HG03159 (cell line): ENCODE data around the gene RGMA.
"Not testable (repeated sequence)": the region's sequence is repeated elsewhere in the genome, so short reads cannot be mapped to it uniquely, and the experiment has no call there.

ENCODE experiments used
- ATAC-seq: cut with Tn5 transposase; IDR thresholded peaks from one replicate; pipeline ENCODE4 v1.9.1; 2021; ENCODE audit warnings: mild to moderate bottlenecking, moderate library complexity; ENCODE audit not compliant: unreplicated experiment

Gene RGMA

DNA sequence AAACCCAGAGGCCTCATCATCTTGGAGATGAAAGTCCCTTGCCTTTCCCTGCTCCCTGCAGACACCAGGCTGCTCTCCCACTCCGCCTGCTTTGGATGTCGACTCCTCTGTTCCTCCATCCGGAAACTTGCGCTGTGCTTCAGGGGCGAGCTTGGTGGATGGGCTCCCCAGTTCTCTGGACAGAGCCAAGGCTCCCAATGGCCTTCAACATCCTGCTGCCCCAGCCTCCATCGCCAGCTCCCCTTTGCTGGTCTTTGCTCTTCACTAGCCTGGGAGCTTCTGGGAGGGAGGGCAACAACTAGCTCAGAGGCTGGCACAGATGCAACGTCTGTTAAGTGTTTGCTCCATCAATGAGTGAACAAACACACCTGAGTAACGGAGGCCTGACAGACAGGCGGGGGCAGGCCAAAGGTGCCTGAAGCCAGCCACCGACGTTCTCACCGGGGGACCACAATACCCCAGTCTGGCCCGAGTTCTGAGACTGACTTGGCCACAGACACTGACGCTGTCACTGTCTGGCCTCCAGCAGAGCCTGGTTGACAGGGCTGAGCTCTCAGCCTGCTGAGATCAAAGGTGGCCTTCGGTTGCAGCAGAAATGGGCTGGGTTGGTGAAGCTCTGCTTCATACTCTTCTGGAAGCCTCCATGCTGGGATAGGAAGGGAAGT is 39.0 kb downstream of the RGMA start:
- no peak for ATAC-seq

DNA sequence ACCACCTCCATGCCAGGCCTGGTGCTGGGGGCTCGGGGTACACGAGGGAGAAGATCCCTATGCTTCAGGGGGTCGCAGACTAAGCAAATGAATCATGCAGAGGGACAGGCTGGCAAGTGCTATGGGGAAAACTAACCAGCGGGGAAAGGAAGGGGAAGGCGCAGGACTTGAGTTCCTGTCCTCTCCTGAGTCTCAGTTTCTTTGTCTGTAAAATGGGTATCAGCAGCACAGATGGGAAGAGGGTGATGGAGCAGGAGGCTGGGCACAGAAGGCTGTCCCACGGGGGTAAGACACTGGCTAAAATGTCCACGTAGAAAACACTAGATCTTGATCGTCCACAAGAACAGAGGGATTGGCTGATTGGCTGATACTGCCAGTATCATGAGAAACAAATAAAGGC is 39.8 kb downstream of the RGMA start:
- no peak for ATAC-seq

DNA sequence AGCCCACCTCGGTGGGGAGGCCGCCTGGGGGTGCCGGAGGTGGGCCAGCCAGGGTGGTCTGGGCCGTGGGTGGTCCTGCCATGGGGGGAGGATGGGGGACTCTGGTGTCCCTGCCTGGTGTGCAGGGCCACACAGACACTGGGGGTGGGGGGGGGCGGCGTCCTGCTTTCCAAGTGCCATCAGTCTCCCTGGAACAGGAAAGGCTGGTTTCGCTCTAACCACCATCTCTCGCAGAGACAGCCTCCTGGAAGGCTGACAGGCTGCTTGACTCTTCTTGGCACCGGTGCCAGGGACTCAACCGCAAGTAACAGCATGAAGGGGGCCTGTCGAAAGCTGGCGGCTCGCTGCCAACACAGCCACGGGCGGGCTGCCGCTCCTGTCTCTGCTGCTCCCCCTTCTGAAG is 40.3 kb downstream of the RGMA start:
- ATAC-seq = no peak

- ATAC-seq = no peak
These were observed 40.6 kb downstream of the RGMA start for GRCh38 chr15:93048426-93048721.

DNA sequence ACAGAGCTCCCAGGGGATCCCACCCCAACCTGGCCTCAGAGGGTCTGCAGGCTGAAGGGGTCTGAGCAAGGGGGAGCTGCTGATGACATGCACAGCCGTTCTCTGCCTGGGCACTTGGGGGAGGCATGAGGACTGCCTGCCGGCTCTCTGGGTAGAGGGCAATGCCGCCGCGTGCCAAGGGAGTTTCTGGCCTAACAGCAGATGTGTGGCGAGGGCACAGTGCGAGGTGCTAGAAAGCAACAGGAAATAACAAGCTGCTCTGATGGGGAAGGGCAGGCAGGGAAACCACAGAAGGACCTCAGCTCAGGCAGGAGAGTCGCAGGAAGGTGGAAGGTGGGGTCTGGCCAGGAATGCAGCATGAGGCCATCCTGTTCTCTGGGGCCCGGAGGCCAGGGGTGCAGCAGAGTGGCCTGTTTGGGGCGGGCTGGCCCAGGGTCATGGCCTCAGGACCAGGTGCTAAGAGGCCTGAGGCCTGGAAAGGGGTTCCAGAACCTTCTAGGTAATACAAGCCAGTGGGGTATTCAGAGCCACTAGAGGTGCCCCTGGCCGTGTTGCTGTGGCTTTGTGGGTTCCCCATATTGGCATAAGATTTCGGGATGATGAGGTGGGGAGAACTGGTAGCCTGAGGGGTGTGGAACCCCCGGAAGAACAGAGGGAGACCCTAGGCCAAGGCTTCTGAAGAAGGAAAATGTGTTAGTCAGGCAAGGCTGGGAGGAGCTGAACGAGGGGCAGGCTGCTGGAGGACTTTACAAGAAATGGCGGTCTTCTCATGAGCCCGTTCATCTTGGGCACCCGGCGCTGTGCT is 41.2 kb downstream of the RGMA start:
- no peak for ATAC-seq

DNA sequence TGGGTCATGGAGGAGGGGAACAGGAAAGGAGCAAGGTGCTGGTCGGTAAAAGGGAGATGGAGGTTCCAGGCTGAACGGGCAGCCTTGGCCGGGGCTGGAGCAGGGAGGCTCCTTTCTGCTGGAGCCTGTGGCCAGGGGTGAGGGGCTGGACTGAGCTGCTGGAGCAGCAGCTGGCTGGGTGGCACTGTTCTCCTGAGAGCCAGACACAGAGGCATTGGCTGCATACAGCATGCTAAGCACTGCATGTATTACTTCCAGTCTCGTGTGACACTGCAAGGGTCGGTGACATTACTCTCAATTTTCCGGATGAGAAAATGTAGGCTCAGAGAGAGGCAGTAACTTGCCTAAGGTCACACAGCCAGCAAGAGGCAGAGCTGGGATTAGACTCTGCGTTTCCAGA is 42.3 kb downstream of the RGMA start:
- no peak for ATAC-seq

DNA sequence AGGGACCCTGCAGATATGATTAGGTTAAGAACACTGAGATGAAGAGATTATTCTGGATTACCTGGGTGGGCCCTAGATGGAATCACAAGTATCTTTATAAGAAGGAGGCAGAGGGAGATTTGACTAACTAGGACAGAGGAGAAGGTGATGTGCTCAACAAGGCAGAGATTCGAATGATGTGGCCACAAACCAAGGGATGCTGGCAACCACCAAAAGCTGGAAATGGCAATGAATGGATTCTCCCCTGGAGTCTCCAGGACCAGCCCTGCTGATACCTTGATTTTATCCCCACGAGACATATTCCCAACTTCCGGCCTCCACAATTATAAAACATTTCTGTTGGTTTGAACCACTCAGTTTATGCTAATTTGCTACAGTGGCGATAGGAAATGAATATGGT is 42.9 kb downstream of the RGMA start:
- no peak for ATAC-seq

DNA sequence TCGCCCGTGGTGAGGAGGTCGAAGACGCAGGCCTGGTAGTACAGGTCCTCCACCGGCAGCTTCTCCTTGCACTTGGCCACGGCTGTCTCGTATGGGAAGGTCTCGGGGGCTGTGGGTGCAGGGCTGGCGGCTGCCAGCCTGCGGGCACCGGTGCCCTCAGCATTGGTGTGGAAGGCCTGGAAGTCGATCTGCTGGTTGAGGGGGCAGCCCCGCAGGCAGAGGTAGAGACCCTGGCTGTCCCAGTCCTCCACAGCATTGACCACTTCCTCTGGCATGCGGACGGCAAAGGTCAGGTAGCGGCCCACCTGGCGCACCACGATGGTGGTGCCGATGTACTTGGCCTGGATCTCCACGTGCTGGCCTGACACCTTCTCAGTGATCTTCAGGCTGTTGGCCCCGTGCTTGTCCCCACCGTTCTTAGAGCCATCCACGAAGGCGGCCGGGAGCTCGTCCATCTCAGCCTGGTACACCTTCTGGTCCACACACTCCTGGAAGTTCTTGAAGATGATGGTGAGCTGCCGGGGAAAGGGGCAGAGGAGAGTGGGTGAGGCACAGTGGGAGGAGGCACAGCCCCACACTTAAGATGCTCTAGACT is 43.7 kb downstream of the RGMA start:
- no peak for ATAC-seq

DNA sequence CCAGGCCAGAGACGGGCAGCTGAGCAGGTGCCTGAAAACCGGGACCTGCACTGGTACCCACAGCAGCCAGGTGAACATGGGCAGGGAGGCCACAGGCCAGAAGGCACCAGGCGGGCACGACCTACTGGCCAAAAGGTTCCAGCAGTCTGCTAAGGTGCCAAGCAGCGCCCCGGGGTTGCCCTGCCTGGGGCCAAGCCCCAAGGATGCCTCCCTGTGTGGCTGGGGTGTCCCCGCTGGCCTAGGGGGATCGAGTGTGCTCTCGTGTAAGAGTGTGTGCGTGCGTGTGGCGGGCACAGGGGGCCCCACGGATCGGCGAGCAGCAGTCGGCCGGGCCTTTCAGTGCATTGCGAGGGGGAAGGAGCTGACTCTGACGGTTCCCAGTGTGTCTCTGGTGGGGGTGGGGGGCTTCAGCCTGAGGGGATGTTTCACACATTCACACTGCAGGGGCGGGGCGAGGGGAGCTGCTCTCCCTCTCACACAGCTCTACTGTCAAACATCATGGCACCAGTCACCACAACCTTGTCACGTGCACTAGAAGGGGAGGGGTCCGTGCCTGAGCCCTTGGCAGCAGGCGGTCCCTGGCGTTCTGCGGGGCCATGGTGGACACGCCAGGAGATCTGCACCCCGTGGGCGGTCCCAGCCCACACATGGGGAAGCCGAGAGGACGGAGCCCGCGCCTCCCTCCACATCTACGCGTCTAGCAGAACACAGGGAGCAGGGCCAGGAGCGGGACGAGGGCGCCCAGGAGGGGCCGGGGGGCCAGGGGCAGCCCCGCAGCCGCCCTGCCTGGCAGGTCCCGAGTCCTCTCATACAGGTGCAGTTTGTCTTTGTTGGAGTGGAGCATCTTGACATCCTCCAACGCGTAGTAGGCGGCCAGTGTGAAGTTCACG is 44.5 kb downstream of the RGMA start:
- ATAC-seq = no peak

DNA sequence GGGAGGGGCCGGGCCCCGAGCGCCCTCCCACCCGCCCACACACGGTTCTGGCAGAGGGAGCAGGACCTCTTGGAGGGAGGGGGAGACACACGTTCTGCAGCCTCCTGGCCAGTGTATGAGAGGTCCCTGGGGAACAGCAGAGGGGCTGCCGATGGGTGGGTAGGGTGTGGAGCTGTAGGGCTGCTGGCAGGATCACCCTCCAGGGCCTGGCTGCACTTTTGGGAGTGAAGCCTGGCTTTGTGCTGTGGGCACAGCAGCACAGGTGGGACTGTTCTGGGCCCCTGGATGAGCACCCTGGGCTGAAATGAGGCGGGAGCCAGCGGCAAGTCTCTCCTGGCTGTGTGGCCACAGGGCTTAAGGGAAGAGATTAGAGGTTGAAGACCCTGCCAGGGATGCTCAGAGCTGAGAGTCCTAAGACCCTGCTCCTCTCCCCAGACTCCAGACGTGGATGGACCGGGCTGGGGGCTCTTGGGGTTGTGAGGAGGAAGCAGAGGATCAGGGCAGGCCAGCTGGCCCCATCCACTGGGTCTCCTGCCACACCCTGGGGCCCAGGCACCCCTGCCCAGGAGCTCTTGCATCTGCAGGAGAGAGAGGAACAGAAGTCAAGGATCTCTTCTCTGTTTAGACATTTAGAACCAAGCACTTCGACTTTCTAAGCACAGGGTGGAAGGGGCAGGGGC is 45.2 kb downstream of the RGMA start:
- ATAC-seq = no peak

GRCh38 chr15:93042691-93043378 is 46.2 kb downstream of the RGMA start:
- ATAC-seq = no peak

- ATAC-seq = no peak
These were observed 46.8 kb downstream of the RGMA start for GRCh38 chr15:93042211-93042610.

GRCh38 chr15:93041159-93041547 is 47.9 kb downstream of the RGMA start:
- ATAC-seq = no peak

DNA sequence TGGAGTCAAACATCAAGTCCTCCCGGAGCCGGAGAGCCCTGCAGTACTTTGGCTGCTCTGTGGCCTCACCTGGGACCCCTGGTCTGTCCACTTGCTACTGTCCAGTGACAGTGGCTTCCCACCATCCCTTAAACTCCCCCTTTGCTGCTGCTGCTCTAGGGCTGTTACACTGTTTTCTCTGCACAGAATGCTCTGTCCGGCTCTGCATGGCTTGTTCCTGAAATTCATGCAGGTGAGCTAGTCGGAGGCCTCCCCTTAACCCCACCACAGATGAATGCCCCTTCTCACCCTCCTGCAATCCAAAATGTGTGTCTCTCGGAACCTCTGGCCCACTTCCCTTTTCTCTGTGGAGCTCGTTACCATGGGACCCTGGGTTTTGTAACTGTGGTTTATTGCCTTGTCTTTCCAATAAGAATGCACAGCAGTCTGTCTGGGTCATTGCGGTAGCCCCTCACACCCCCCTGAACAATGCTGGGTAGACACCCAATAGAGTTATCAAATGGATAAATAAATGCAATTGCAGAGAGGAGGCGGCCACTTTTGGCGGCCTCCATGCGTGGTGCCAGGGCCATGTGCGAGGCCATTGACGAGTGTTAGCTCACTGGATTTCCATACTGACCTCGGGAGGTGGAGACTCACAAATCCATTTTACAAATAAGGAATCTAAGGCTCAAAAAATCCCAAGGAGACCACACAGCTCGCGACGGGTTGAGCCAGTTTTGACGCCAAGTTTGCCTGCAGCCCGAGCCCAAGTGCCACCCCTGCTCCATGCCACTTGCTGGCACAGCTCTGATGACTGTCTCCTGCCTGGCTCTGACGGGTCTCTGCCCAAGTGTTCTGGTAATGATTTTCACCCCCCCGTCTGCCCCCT is 48.5 kb downstream of the RGMA start:
- no peak for ATAC-seq

GRCh38 chr15:93039562-93040287 is 49.3 kb downstream of the RGMA start:
- not testable (repeated sequence) for ATAC-seq

- ATAC-seq = no peak
These were observed 50.9 kb downstream of the RGMA start for GRCh38 chr15:93037820-93038705.

GRCh38 chr15:93036951-93037819 is 51.8 kb downstream of the RGMA start:
- no peak for ATAC-seq
